HG03571 (cell line): ENCODE results near the gene ARHGEF33.
"Not testable (repeated sequence)": the region's sequence is repeated elsewhere in the genome, so short reads cannot be mapped to it uniquely, and the experiment has no call there.

ENCODE experiments used
- ATAC-seq: cut with Tn5 transposase; IDR thresholded peaks from one replicate; pipeline ENCODE4 v1.9.1; 2021; ENCODE audit not compliant: unreplicated experiment

Gene ARHGEF33

GRCh38 chr2:38907743-38908562 lies 18.3 kb downstream of the ARHGEF33 start:
- ATAC-seq: peak; percentile 86

GRCh38 chr2:38909872-38910271 lies 20.2 kb downstream of the ARHGEF33 start:
- ATAC-seq: no peak

- ATAC-seq: no peak
These were observed 21.5 kb downstream of the ARHGEF33 start for GRCh38 chr2:38911191-38911590.

GRCh38 chr2:38912619-38913018 lies 22.9 kb downstream of the ARHGEF33 start:
- ATAC-seq: no peak

- no peak for ATAC-seq
These were observed 32.7 kb downstream of the ARHGEF33 start for GRCh38 chr2:38922389-38922788.

GRCh38 chr2:38922902-38923301 lies 33.2 kb downstream of the ARHGEF33 start:
- no peak for ATAC-seq

GRCh38 chr2:38925982-38926381 lies 36.3 kb downstream of the ARHGEF33 start:
- ATAC-seq: no peak

- ATAC-seq: no peak
These were observed 40.9 kb downstream of the ARHGEF33 start for GRCh38 chr2:38930600-38930999.

GRCh38 chr2:38932586-38932985 lies 42.9 kb downstream of the ARHGEF33 start:
- no peak for ATAC-seq

- no peak for ATAC-seq
These were observed 44.0 kb downstream of the ARHGEF33 start for GRCh38 chr2:38933653-38934052.

- ATAC-seq: no peak
These were observed 45.1 kb downstream of the ARHGEF33 start for GRCh38 chr2:38934742-38935141.

- ATAC-seq: no peak
These were observed 46.0 kb downstream of the ARHGEF33 start for GRCh38 chr2:38935568-38936172.

GRCh38 chr2:38936516-38936915 lies 46.8 kb downstream of the ARHGEF33 start:
- not testable (repeated sequence) for ATAC-seq

- ATAC-seq: no peak
These were observed 47.9 kb downstream of the ARHGEF33 start for GRCh38 chr2:38937548-38937947.

GRCh38 chr2:38940746-38941145 lies 51.1 kb downstream of the ARHGEF33 start:
- no peak for ATAC-seq

- no peak for ATAC-seq
These were observed 54.1 kb downstream of the ARHGEF33 start for GRCh38 chr2:38943784-38944183.

GRCh38 chr2:38945372-38945771 lies 55.7 kb downstream of the ARHGEF33 start:
- ATAC-seq: no peak

- ATAC-seq: no peak
These were observed 56.2 kb downstream of the ARHGEF33 start for GRCh38 chr2:38945911-38946310.

- peak; percentile 55 for ATAC-seq
These were observed 57.9 kb downstream of the ARHGEF33 start for GRCh38 chr2:38947241-38948239.

- no peak for ATAC-seq
These were observed 58.8 kb downstream of the ARHGEF33 start for GRCh38 chr2:38948387-38948882.

- no peak for ATAC-seq
These were observed 59.3 kb downstream of the ARHGEF33 start for GRCh38 chr2:38948995-38949394.
